ENCODE measurements around the gene LRSAM1. TPM values are rescaled to one million over a fixed set of nuclear protein-coding genes. Genes with fewer than 3 reads are reported as not detected.

The LRSAM1 gene
- total RNA-seq, 2 experiments from 2014 or later: 23.4 to 25.2 TPM

GRCh38 chr9:127423476-127423933 is 27.8 kb upstream of the LRSAM1 start:
- CTCF ChIA-PET: interaction anchor here (1.2 to 1.8 kb wide), 3 partner anchors 21 to 209 kb away, joined by 3 to 7 read pairs (median 5); partner anchors contain the start of gene SLC2A8
- POLR2A ChIA-PET: interaction anchor here (1.3 to 3.1 kb wide), 3 partner anchors 27 to 35 kb away, joined by 3 to 27 read pairs (median 11); partner anchors contain the start of genes LRSAM1, RPL12 and SLC2A8

- CTCF ChIA-PET: interaction anchor here (1.2 to 1.8 kb wide), 3 partner anchors 20 to 209 kb away, joined by 3 to 7 read pairs (median 5); partner anchors contain the start of gene SLC2A8
- POLR2A ChIA-PET: interaction anchor here (0.7 to 3.1 kb wide), 5 partner anchors 22 to 361 kb away, joined by 3 to 27 read pairs (median 5); partner anchors contain the start of genes LRSAM1, RPL12 and SLC2A8
These were observed 27.2 kb upstream of the LRSAM1 start, which contains the start of gene ZNF79 for GRCh38 chr9:127423934-127424675. Gene ZNF79, plus strand, starts transcription at chr9:127424382. Its CDS starts 406 bp downstream, at chr9:127424788.

- POLR2A ChIA-PET: interaction anchor here (0.7 to 3.1 kb wide), 5 partner anchors 21 to 360 kb away, joined by 3 to 27 read pairs (median 5); partner anchors contain the start of genes LRSAM1, RPL12 and SLC2A8
- CTCF ChIA-PET: interaction anchor here (1.8 kb wide), 1 partner anchor 28 kb away, joined by 7 read pairs; the partner anchor contains the start of gene SLC2A8
These were observed 26.7 kb upstream of the LRSAM1 start for GRCh38 chr9:127424676-127424999.

GRCh38 chr9:127426756-127427155 is 24.6 kb upstream of the LRSAM1 start:
- POLR2A ChIA-PET: no interaction called here
- CTCF ChIA-PET: interaction anchor here (0.7 kb wide), 1 partner anchor 172 kb away, joined by 5 read pairs; no protein-coding TSS in a partner anchor

- ChIA-PET CTCF (no interaction called here), POLR2A (interaction anchor here (0.6 kb wide), 1 partner anchor 15 kb away, joined by 5 read pairs; no protein-coding TSS in a partner anchor)
These were observed 23.0 kb upstream of the LRSAM1 start for GRCh38 chr9:127428348-127428747.

GRCh38 chr9:127430415-127430814 is 20.9 kb upstream of the LRSAM1 start:
- CTCF ChIA-PET: no interaction called here
- POLR2A ChIA-PET: interaction anchor here (1.5 kb wide), 1 partner anchor 15 kb away, joined by 3 read pairs; no protein-coding TSS in a partner anchor

GRCh38 chr9:127437497-127438264 is 13.6 kb upstream of the LRSAM1 start:
- CTCF ChIA-PET: interaction anchor here (1.0 kb wide), 1 partner anchor 224 kb away, joined by 3 read pairs; no protein-coding TSS in a partner anchor

GRCh38 chr9:127438394-127438793 is 12.9 kb upstream of the LRSAM1 start:
- ChIA-PET CTCF (interaction anchor here (0.7 kb wide), 1 partner anchor 10 kb away, joined by 3 read pairs; no protein-coding TSS in a partner anchor), POLR2A (interaction anchor here (0.6 kb wide), 1 partner anchor 945 kb away, joined by 7 read pairs; no protein-coding TSS in a partner anchor)

More at GRCh38 chr9:127437497-127438264, 13.6 kb upstream of the LRSAM1 start:
- POLR2A ChIA-PET: interaction anchor here (0.9 kb wide), 1 partner anchor 328 kb away, joined by 3 read pairs; no protein-coding TSS in a partner anchor

GRCh38 chr9:127444283-127444920 is 6.9 kb upstream of the LRSAM1 start:
- ChIA-PET CTCF (interaction anchor here (0.7 to 1.6 kb wide), 3 partner anchors 21 to 48 kb away, joined by 3 to 5 read pairs (median 3); partner anchors contain the start of gene SLC2A8), POLR2A (interaction anchor here (0.7 to 1.1 kb wide), 3 partner anchors 8 to 125 kb away, joined by 3 to 4 read pairs (median 3); no protein-coding TSS in a partner anchor)

- CTCF ChIA-PET: interaction anchor here (1.5 kb wide), 1 partner anchor 22 kb away, joined by 3 read pairs; no protein-coding TSS in a partner anchor
- POLR2A ChIA-PET: interaction anchor here (0.9 to 1.4 kb wide), 3 partner anchors 15 to 83 kb away, joined by 3 to 5 read pairs (median 3); partner anchors contain the start of gene ZNF79
These were observed 6.1 kb upstream of the LRSAM1 start for GRCh38 chr9:127444921-127445850.

- POLR2A ChIA-PET: interaction anchor here (0.5 to 1.4 kb wide), 3 partner anchors 10 to 22 kb away, joined by 3 to 5 read pairs (median 3); partner anchors contain the start of gene ZNF79
- CTCF ChIA-PET: no interaction called here
These were observed 5.2 kb upstream of the LRSAM1 start for GRCh38 chr9:127445851-127446712.

GRCh38 chr9:127446713-127447415 is 4.4 kb upstream of the LRSAM1 start:
- ChIA-PET POLR2A (interaction anchor here (0.7 to 1.3 kb wide), 4 partner anchors 22 to 341 kb away, joined by 3 to 5 read pairs (median 4); partner anchors contain the start of gene ZNF79), CTCF (no interaction called here)

GRCh38 chr9:127447416-127448111 is 3.7 kb upstream of the LRSAM1 start:
- POLR2A ChIA-PET: interaction anchor here (0.6 to 1.0 kb wide), 5 partner anchors 18 to 340 kb away, joined by 3 to 4 read pairs (median 3); no protein-coding TSS in a partner anchor
- CTCF ChIA-PET: no interaction called here

GRCh38 chr9:127448112-127448805 is 3.1 kb upstream of the LRSAM1 start:
- ChIA-PET POLR2A (interaction anchor here (0.7 kb wide), 1 partner anchor 23 kb away, joined by 3 read pairs; no protein-coding TSS in a partner anchor), CTCF (interaction anchor here (0.8 kb wide), 1 partner anchor 10 kb away, joined by 3 read pairs; no protein-coding TSS in a partner anchor)

Data from activated CD8-positive, alpha-beta memory T cell treated with anti-CD3 and anti-CD28 coated beads for 36 hours (primary cell).